Gastroesophageal sphincter (tissue), 4 donors: Measurements from ENCODE around the gene CTNNBL1. TPM values are rescaled to one million over a fixed set of nuclear protein-coding genes. Genes with fewer than 3 reads are reported as not detected.

Experiments used
- ATAC-seq: fragments of 150-250 bp; one replicate; pipeline ENCODE4 v1.9.1; 2016; ENCODE audit warnings: mild to moderate bottlenecking, moderate library complexity
- H3K27ac ChIP-seq, 4 donors: fragments of 200-600 bp; sonication (generic) in 3 of 4; 1 replicate in 3 of 4; 2 replicates in 1 of 4; pipeline ENCODE4 v1.5.1; 2016 to 2019
- H3K27me3 ChIP-seq: fragments of 200-600 bp; sonication (generic); one replicate; pipeline ENCODE4 v1.5.1; 2019
- H3K36me3 ChIP-seq, 2 donors: fragments of 200-600 bp; sonication (generic); one replicate each; pipeline ENCODE4 v1.5.1; 2019; ENCODE audit warnings: control low read depth in 1 of 2
- H3K4me1 ChIP-seq, 3 donors: fragments of 200-600 bp; sonication (generic); 1 replicate in 2 of 3; 2 replicates in 1 of 3; pipeline ENCODE4 v1.5.1; 2016 to 2019; ENCODE audit warnings: control low read depth in 2 of 3
- H3K4me3 ChIP-seq, 2 donors: fragments of 200-600 bp; sonication (generic); one replicate each; pipeline ENCODE4 v1.5.1; 2019; ENCODE audit warnings: mild to moderate bottlenecking in 1 of 2, moderate library complexity in 1 of 2
- H3K9me3 ChIP-seq, 3 donors: fragments of 200-600 bp; sonication (generic); one replicate each; pipeline ENCODE4 v1.5.1; 2017 to 2019; ENCODE audit warnings: control low read depth in 2 of 3
- CTCF ChIP-seq, 4 experiments: fragments of 200-600 bp in 2 of 4; fragments of 450-650 bp in 2 of 4; sonication (generic) in 1 of 4; IDR thresholded peaks; one replicate each; pipeline ENCODE4 v1.5.1; 2017 to 2019; ENCODE audit warnings: antibody characterized with exemption in 4 of 4, mild to moderate bottlenecking in 2 of 4, moderate library complexity in 2 of 4
- EP300 ChIP-seq: sonication (generic); formaldehyde crosslinking; IDR thresholded peaks from one replicate; pipeline ENCODE4 v1.6.1; 2017; ENCODE audit warnings: antibody characterized with exemption, mild to moderate bottlenecking
- POLR2A ChIP-seq, 2 donors: fragments of 450-650 bp; IDR thresholded peaks; one replicate each; pipeline ENCODE4 v1.6.1; 2017; ENCODE audit warnings: antibody characterized with exemption in 2 of 2, mild to moderate bottlenecking in 2 of 2, moderate library complexity in 1 of 2
- POLR2AphosphoS5 ChIP-seq: sonication (generic); formaldehyde crosslinking; IDR thresholded peaks from one replicate; pipeline ENCODE4 v1.6.1; 2017; ENCODE audit warnings: antibody characterized with exemption
- WGBS, 2 donors: methylation state at CpG; one replicate each; pipeline ENCODE4 v1.1.5; 2018; ENCODE audit warnings: low coverage in 1 of 2; 5-methylcytosine and 5-hydroxymethylcytosine counted together
- total RNA-seq, 4 donors: library from RNA; depleted of rRNA; stranded (reverse); fragments of >200 nt; gene quantifications; one replicate each; pipeline ENCODE4 v1.1.0, GENCODE V29; 2016

The CTNNBL1 gene
- total RNA-seq, 4 donors from 2014 or later: 43.8 to 58.4 (median 47.1) TPM

- peaks cover 3 to 46% of the 10 kb centered on the region in 2 donors for H3K36me3 ChIP-seq
- no peak overlapping the region for H3K4me3 ChIP-seq
- 79 to 83% methylated on average over 5 to 8 of the region's 8 CpGs for WGBS, 2 donors
These were observed 83.5 kb downstream of the CTNNBL1 start for GRCh38 chr20:37777012-37777950.

GRCh38 chr20:37777988-37778659 lies 84.3 kb downstream of the CTNNBL1 start:
- Histone ChIP-seq H3K4me1 (peaks cover 0 to 14% (median 3%) of the 10 kb centered on the region in 3 donors), H3K27ac (no peak overlapping the region), H3K36me3 (peaks cover 3 to 45% of the 10 kb centered on the region in 2 donors), H3K9me3 (no peaks in the 10 kb centered on the region), H3K27me3 (no peaks in the 10 kb centered on the region), H3K4me3 (no peak overlapping the region)
- ATAC-seq: no peak
- TF ChIP-seq POLR2AphosphoS5 (no peak), CTCF (IDR thresholded peaks at IDR 0.05) (no peak), EP300 (no peak), POLR2A (IDR thresholded peaks at IDR 0.05) (no peak)

More at GRCh38 chr20:37777012-37777950, 83.5 kb downstream of the CTNNBL1 start:
- H3K4me1 ChIP-seq: peaks cover 0 to 15% (median 3%) of the 10 kb centered on the region in 3 donors
- H3K27me3 ChIP-seq: no peaks in the 10 kb centered on the region
- H3K27ac ChIP-seq: no peak overlapping the region
- TF ChIP-seq POLR2AphosphoS5 (no peak), CTCF (IDR thresholded peaks at IDR 0.05) (no peak), EP300 (no peak)
- H3K9me3 ChIP-seq: no peaks in the 10 kb centered on the region
- no peak for ATAC-seq

- Histone ChIP-seq H3K27me3 (no peaks in the 10 kb centered on the region), H3K36me3 (peaks cover 3 to 35% of the 10 kb centered on the region in 2 donors), H3K27ac (no peak overlapping the region), H3K4me1 (peaks cover 0 to 10% (median 3%) of the 10 kb centered on the region in 3 donors), H3K9me3 (no peaks in the 10 kb centered on the region), H3K4me3 (no peak overlapping the region)
- 76 to 80% methylated on average over 1 of the region's 1 CpG for whole genome bisulfite sequencing, 2 donors
- TF ChIP-seq POLR2A (IDR thresholded peaks at IDR 0.05) (no peak), EP300 (no peak), CTCF (IDR thresholded peaks at IDR 0.05) (no peak), POLR2AphosphoS5 (no peak)
- no peak for ATAC-seq
These were observed 87.8 kb downstream of the CTNNBL1 start for GRCh38 chr20:37781626-37782025.

GRCh38 chr20:37786043-37786442 lies 92.2 kb downstream of the CTNNBL1 start:
- Histone ChIP-seq H3K9me3 (no peaks in the 10 kb centered on the region), H3K27me3 (no peaks in the 10 kb centered on the region), H3K4me3 (no peak overlapping the region), H3K36me3 (peaks cover 0 to 51% of the 10 kb centered on the region in 2 donors), H3K27ac (no peak overlapping the region), H3K4me1 (no peaks in the 10 kb centered on the region)
- ATAC-seq: no peak
- WGBS, 2 donors: 33 to 60% methylated on average over 1 of the region's 1 CpG
- no peak for TF ChIP-seq POLR2AphosphoS5
- TF ChIP-seq POLR2A (IDR thresholded peaks at IDR 0.05): no peak
- no peak for TF ChIP-seq EP300
- no peak for TF ChIP-seq CTCF (IDR thresholded peaks at IDR 0.05)
